Ovary (tissue), 3 donors: ENCODE measurements around the gene TMEM131.

Experiments used
- CTCF ChIP-seq, 3 donors: fragments of 450-650 bp in 2 of 3; fragments of 200-600 bp in 1 of 3; IDR thresholded peaks; one replicate each; pipeline versions ENCODE4 v1.5.1 to v1.8.0; 2016 to 2022; ENCODE audit warnings: antibody characterized with exemption in 3 of 3, mild to moderate bottlenecking in 1 of 3
- POLR2A ChIP-seq: fragments of 450-650 bp; IDR thresholded peaks from one replicate; pipeline ENCODE4 v1.6.1; 2017; ENCODE audit warnings: antibody characterized with exemption, mild to moderate bottlenecking, moderate library complexity
- donor health status: DM: no; HTN: no; CAD: no.

GRCh38 chr2:97945791-97946190 is 50.0 kb downstream of the TMEM131 start:
- TF ChIP-seq CTCF (IDR thresholded peaks at IDR 0.05): no peak
- no peak for TF ChIP-seq POLR2A
